GM12878 (cell line): ENCODE measurements around the gene UTP14C.
A peak's percentile ranks its signal among the peaks of the same experiment; 100 is the strongest.

Experiments used
- CREB1 ChIP-seq: IDR thresholded peaks from 2 replicates; pipeline ENCODE4 v1.6.1; 2012; ENCODE audit warnings: low read depth, mild to moderate bottlenecking, inconsistent platforms
- HDGF ChIP-seq: fragments of 450-650 bp; IDR thresholded peaks from 2 replicates; pipeline ENCODE4 v1.6.1; 2016; ENCODE audit warnings: antibody characterized with exemption
- MTA3 ChIP-seq: IDR thresholded peaks from 2 replicates; pipeline ENCODE4 v1.6.1; 2012; ENCODE audit warnings: low read length, inconsistent platforms, borderline replicate concordance
- MYC ChIP-seq: IDR thresholded peaks from 2 replicates; pipeline ENCODE4 v1.6.1; 2011; ENCODE audit warnings: mild to moderate bottlenecking, low read length, moderate library complexity, inconsistent platforms; ENCODE audit not compliant: insufficient read depth, insufficient replicate concordance, insufficient read length, severe bottlenecking
- NFYB ChIP-seq: IDR thresholded peaks from 2 replicates; pipeline ENCODE4 v1.6.1; 2011; ENCODE audit warnings: low read depth, mild to moderate bottlenecking, low read length, improper control_type of control experiment, moderate library complexity; ENCODE audit not compliant: insufficient read depth
- TF ChIP-seq, protein P1 (sequence below), 3 experiments: IDR thresholded peaks in 2 of 3; conservative IDR thresholded peaks in 1 of 3; 2 replicates each; pipeline ENCODE4 v1.5.1; 2011; ENCODE audit warnings: low read depth in 3 of 3, low read length in 3 of 3, mild to moderate bottlenecking in 3 of 3, control low read depth in 2 of 3, moderate library complexity in 2 of 3, inconsistent platforms in 1 of 3, mixed read lengths in 1 of 3; ENCODE audit not compliant: control insufficient read depth in 2 of 3, insufficient read depth in 1 of 3; ENCODE audit errors: extremely low read depth in 1 of 3

DNA sequence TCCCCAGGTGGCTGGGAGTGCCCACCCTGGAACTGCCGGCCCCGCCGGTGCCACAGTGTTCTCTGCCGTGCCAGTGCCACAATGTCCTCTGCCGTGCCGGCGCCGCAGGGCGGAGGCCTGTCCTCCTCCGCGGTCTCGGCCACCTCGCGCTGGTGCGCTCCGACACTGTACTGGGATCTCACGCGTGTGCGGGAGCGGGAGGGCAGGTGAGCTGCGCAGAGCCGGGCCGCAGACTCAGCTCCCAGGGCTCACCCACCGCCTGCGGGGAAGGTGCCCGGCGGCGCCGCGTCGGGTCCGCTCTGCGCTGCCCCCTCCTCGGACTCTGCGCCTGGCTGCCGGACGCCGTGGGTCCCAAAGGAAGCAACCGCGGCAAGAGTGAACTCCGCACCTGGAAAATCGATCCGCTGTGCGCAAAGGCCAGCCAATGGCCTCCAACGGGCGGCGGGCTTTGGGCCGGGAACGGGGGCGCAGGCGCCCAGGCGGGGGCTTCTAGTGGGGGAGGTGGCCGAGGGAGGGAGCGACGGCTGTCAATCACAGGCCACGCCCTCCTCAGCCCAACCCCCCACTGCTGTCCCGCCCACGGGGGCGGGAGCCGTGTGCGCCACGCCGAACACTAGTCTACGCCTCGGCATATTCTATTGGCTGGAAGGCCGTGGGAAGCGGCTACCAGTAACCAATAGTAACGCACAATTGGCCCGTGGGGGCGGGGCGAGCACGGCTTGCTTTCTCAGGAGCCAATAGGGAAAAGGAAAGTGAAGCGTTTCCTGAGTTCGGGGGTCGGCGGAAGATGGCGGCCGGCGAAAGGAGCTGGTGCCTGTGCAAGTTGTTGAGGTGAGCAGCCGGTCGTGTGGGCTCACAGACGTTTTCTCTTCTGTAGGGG lies 12.6 kb upstream of the UTP14C start, which contains the start of gene ALG11:
- no peak for TF ChIP-seq MYC
- TF ChIP-seq, protein P1, sequence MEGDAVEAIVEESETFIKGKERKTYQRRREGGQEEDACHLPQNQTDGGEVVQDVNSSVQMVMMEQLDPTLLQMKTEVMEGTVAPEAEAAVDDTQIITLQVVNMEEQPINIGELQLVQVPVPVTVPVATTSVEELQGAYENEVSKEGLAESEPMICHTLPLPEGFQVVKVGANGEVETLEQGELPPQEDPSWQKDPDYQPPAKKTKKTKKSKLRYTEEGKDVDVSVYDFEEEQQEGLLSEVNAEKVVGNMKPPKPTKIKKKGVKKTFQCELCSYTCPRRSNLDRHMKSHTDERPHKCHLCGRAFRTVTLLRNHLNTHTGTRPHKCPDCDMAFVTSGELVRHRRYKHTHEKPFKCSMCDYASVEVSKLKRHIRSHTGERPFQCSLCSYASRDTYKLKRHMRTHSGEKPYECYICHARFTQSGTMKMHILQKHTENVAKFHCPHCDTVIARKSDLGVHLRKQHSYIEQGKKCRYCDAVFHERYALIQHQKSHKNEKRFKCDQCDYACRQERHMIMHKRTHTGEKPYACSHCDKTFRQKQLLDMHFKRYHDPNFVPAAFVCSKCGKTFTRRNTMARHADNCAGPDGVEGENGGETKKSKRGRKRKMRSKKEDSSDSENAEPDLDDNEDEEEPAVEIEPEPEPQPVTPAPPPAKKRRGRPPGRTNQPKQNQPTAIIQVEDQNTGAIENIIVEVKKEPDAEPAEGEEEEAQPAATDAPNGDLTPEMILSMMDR (IDR thresholded peaks at IDR 0.05 in 2 of 3, conservative IDR thresholded peaks at IDR 0.05 in 1 of 3; ENCODE audit: control insufficient read depth in 2 of 3, extremely low read depth in 1 of 3, insufficient read depth in 1 of 3, low read depth in 3 of 3, low read length in 3 of 3): no peak
- peak; percentile 87 for TF ChIP-seq CREB1
- peak; percentile 83 for TF ChIP-seq NFYB
- TF ChIP-seq HDGF: peak; percentile 70; the same call in 1 of the 2 replicates
- no peak for TF ChIP-seq MTA3
